Immature natural killer cell (primary cell): ENCODE measurements around the gene RNASE1. TPM values are rescaled to one million over a fixed set of nuclear protein-coding genes. Genes with fewer than 3 reads are reported as not detected.
A peak's percentile ranks its signal among the peaks of the same experiment; 100 is the strongest.
"Not testable (repeated sequence)": the region's sequence is repeated elsewhere in the genome, so short reads cannot be mapped to it uniquely, and the experiment has no call there.

ENCODE experiments used
- DNase-seq, 3 donors: peaks; one replicate each; pipeline ENCODE4 v3.0.0; 2022; ENCODE audit warnings: mixed read lengths in 1 of 3
- H3K27ac Mint-ChIP-seq, 6 donors: one replicate each; pipeline ENCODE4 v1.8.0; 2020; ENCODE audit warnings: mixed read lengths in 6 of 6, mild to moderate bottlenecking in 5 of 6, inconsistent platforms in 4 of 6, moderate library complexity in 3 of 6
- H3K27me3 Mint-ChIP-seq, 3 donors: one replicate each; pipeline ENCODE4 v1.8.0; 2020 to 2021; ENCODE audit warnings: low read depth in 3 of 3, mild to moderate bottlenecking in 3 of 3, mixed read lengths in 3 of 3, moderate library complexity in 3 of 3, inconsistent platforms in 1 of 3
- H3K36me3 Mint-ChIP-seq, 3 donors: one replicate each; pipeline ENCODE4 v1.8.0; 2020; ENCODE audit warnings: mixed read lengths in 3 of 3, inconsistent platforms in 2 of 3, mild to moderate bottlenecking in 2 of 3
- H3K4me1 Mint-ChIP-seq, 2 donors: one replicate each; pipeline ENCODE4 v1.8.0; 2020; ENCODE audit warnings: inconsistent platforms in 2 of 2, mild to moderate bottlenecking in 2 of 2, mixed read lengths in 2 of 2, moderate library complexity in 1 of 2
- H3K4me3 Mint-ChIP-seq, 5 donors: one replicate each; pipeline ENCODE4 v1.8.0; 2020; ENCODE audit warnings: mild to moderate bottlenecking in 5 of 5, mixed read lengths in 5 of 5, inconsistent platforms in 3 of 5, moderate library complexity in 3 of 5
- H3K9me3 Mint-ChIP-seq, 6 donors: one replicate each; pipeline ENCODE4 v1.8.0; 2020; ENCODE audit warnings: mild to moderate bottlenecking in 6 of 6, mixed read lengths in 6 of 6, inconsistent platforms in 4 of 6, moderate library complexity in 3 of 6
- polyA plus RNA-seq, 3 donors: library from polyadenylated mRNA; unstranded; fragments of 300-500 nt; fragmentation: Illumina TruSeq; gene quantifications; one replicate each; pipeline ENCODE4 v1.2.3, GENCODE V29; 2021

The RNASE1 gene
- polyA plus RNA-seq, result under 1 TPM in 1 of 3 donors, not detected in 2; 0.49 TPM

GRCh38 chr14:20802341-20803084 is at the start of gene RNASE1:
RNASE1 (minus strand) TSS chr14:20802844; CDS start chr14:20802068, 776 bp downstream.
- Mint-ChIP-seq H3K36me3 (no peaks in the 10 kb centered on the region), H3K4me3 (peak within 1 kb of the TSS in 1 of 5 donors; percentile 17), H3K27me3 (peaks cover 3 to 10% (median 4%) of the 10 kb centered on the region in 3 donors), H3K27ac (peak within 1 kb of the TSS in 2 of 6 donors; percentile 31 to 43), H3K4me1 (peaks cover 38 to 43% of the 10 kb centered on the region in 2 donors), H3K9me3 (no peaks in the 10 kb centered on the region)
- no peak for DNase-seq

DNA sequence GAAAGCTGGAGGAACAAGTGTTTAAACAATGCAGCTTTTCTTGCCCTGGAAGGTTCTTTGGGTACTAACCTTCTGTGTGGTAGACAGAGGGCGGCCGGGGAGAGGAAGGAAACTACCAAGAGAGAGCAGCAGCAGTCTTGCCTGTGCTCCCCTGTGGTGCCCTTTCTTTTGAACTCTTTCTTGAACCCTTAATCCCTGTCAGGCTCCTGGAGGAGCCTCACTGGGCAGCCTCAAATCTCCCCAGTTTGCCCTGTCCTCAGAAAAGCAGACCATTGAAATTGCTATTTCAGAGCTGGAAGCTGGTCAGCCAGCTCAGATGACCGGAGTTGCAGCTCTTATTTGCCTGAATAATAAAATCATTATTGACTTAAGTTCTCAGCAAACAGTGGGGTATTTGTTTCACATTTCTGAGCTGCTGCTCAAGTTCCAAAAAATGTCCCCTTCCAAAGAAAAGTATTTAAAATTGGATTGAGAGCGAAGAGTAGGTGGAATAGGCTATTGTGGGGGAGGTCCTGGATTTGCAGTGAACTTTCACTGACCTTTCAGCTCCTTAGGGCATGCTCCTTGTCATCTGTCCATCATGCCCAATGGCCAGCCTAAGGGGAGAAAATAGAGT is 46.4 kb upstream of the RNASE1 start:
- H3K27me3 Mint-ChIP-seq, result peaks cover 0 to 4% (median 2%) of the 10 kb centered on the region in 3 donors
- no peaks in the 10 kb centered on the region for H3K36me3 Mint-ChIP-seq
- no peak for DNase-seq
- H3K4me3 Mint-ChIP-seq, result no peak overlapping the region
- no peaks in the 10 kb centered on the region for H3K4me1 Mint-ChIP-seq
- no peaks in the 10 kb centered on the region for H3K9me3 Mint-ChIP-seq
- H3K27ac Mint-ChIP-seq, result no peak overlapping the region

DNA sequence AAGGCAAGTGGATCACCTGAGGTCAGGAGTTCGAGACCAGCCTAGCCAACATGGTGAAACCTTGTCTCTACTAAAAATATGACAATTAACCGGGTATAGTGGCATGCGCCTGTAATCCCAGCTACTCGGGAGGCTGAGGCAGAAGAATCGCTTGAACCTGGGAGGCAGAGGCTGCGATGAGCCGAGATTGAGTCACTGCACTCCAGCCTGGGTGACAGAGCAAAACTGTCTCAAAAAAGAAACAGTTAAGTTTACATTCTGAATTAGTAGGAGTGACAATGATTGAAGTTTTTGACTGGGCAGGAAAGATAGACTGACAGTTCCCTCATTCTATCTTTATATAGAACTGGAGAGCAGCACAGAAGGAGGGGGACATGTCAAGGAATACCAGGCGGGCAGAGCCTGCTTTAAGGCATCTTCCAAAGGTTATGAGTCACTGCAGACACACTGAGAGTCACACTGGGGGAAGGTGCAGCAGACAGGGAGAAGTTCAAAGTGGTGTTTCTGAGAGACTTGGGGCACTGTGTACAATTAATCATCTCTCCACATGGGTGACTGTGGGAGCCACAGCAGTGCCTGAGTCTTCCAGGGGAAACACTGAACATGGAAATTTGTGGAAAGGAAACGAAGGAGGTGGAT is 45.8 kb upstream of the RNASE1 start:
- Mint-ChIP-seq H3K27me3 (peaks cover 0 to 4% (median 2%) of the 10 kb centered on the region in 3 donors), H3K36me3 (no peaks in the 10 kb centered on the region), H3K9me3 (no peaks in the 10 kb centered on the region), H3K27ac (no peak overlapping the region), H3K4me3 (no peak overlapping the region), H3K4me1 (no peaks in the 10 kb centered on the region)
- DNase-seq, result no peak

GRCh38 chr14:20846560-20846959 is 43.9 kb upstream of the RNASE1 start:
- no peak for DNase-seq
- Mint-ChIP-seq H3K27ac (no peak overlapping the region), H3K4me1 (no peaks in the 10 kb centered on the region), H3K27me3 (peaks cover 0 to 6% (median 4%) of the 10 kb centered on the region in 3 donors), H3K9me3 (no peaks in the 10 kb centered on the region), H3K36me3 (no peaks in the 10 kb centered on the region), H3K4me3 (no peak overlapping the region)

GRCh38 chr14:20841096-20841495 is 38.5 kb upstream of the RNASE1 start:
- Mint-ChIP-seq H3K4me3 (no peak overlapping the region), H3K4me1 (no peaks in the 10 kb centered on the region), H3K27ac (no peak overlapping the region), H3K27me3 (peaks cover 0 to 6% (median 4%) of the 10 kb centered on the region in 3 donors), H3K36me3 (no peaks in the 10 kb centered on the region), H3K9me3 (no peaks in the 10 kb centered on the region)
- DNase-seq, result no peak

GRCh38 chr14:20837831-20838230 is 35.2 kb upstream of the RNASE1 start:
- H3K36me3 Mint-ChIP-seq, result no peaks in the 10 kb centered on the region

GRCh38 chr14:20836668-20837338 is 34.2 kb upstream of the RNASE1 start:
- no peak overlapping the region for H3K4me3 Mint-ChIP-seq
- H3K4me1 Mint-ChIP-seq, result no peaks in the 10 kb centered on the region

More at GRCh38 chr14:20837831-20838230, 35.2 kb upstream of the RNASE1 start:
- H3K27me3 Mint-ChIP-seq, result peaks cover 0 to 6% (median 2%) of the 10 kb centered on the region in 3 donors
- no peak overlapping the region for H3K27ac Mint-ChIP-seq
- no peak for DNase-seq
- H3K4me3 Mint-ChIP-seq, result no peak overlapping the region
- no peaks in the 10 kb centered on the region for H3K9me3 Mint-ChIP-seq
- no peaks in the 10 kb centered on the region for H3K4me1 Mint-ChIP-seq

GRCh38 chr14:20834899-20835298 is 32.3 kb upstream of the RNASE1 start:
- H3K9me3 Mint-ChIP-seq, result no peaks in the 10 kb centered on the region
- no peaks in the 10 kb centered on the region for H3K27me3 Mint-ChIP-seq
- H3K27ac Mint-ChIP-seq, result no peak overlapping the region
- no peaks in the 10 kb centered on the region for H3K36me3 Mint-ChIP-seq
- no peaks in the 10 kb centered on the region for H3K4me1 Mint-ChIP-seq
- no peak overlapping the region for H3K4me3 Mint-ChIP-seq
- no peak for DNase-seq

More at GRCh38 chr14:20836668-20837338, 34.2 kb upstream of the RNASE1 start:
- peaks cover 0 to 3% (median 0%) of the 10 kb centered on the region in 3 donors for H3K27me3 Mint-ChIP-seq
- H3K27ac Mint-ChIP-seq, result no peak overlapping the region
- H3K36me3 Mint-ChIP-seq, result no peaks in the 10 kb centered on the region
- H3K9me3 Mint-ChIP-seq, result no peaks in the 10 kb centered on the region
- no peak for DNase-seq

DNA sequence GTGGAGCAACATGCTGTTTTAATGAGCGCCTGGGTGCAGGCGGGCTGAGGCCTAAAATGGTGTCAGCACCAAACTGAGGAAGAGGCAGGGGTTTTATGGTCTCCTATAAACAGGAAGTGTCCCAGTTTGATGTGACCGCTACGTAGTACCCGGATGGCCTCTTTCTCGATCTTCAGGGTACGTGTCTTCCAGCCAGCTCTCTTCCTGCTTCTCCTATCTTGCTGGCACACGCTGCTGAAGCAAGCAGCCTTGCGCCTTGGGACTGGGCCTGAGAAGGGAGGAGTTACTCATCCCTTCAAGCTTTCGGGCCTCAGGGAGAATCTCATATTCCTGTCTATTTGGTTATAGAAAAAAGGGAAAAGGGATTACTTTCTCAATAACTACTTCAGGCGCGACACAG is 28.2 kb upstream of the RNASE1 start:
- no peak overlapping the region for H3K4me3 Mint-ChIP-seq
- no peak for DNase-seq
- peaks cover 0 to 7% (median 0%) of the 10 kb centered on the region in 6 donors for H3K9me3 Mint-ChIP-seq
- H3K27ac Mint-ChIP-seq, result no peak overlapping the region
- H3K36me3 Mint-ChIP-seq, result peaks cover 0 to 3% (median 0%) of the 10 kb centered on the region in 3 donors
- H3K27me3 Mint-ChIP-seq, result peaks cover 0 to 2% (median 0%) of the 10 kb centered on the region in 3 donors
- no peaks in the 10 kb centered on the region for H3K4me1 Mint-ChIP-seq

- not testable (repeated sequence) for H3K36me3 Mint-ChIP-seq, DNase-seq, H3K27me3 Mint-ChIP-seq, H3K9me3 Mint-ChIP-seq, H3K27ac Mint-ChIP-seq, H3K4me1 Mint-ChIP-seq, H3K4me3 Mint-ChIP-seq
Observed at GRCh38 chr14:20828024-20828694, 25.5 kb upstream of the RNASE1 start.

DNA sequence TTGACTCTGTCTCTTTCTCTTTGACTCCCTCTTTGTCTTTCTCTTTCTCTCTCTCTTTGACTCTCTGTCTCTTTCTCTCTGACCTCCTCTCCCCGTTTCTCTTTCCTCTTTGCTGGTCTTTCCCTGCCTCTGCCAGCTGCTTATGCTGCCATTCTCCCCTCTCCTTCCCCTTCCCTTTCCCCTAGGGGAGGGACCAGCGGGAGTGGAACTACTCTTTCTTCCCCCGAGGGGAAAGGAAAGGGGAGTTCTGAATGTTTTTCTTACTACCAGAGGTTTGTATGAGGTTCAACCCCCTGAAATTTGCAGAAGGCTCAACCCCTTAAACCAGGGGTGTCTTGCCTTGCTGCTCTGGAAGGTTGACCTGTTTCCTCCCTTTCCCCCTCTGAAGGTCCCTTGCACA is 24.7 kb upstream of the RNASE1 start:
- no peak for DNase-seq
- Mint-ChIP-seq H3K36me3 (peaks cover 0 to 3% (median 0%) of the 10 kb centered on the region in 3 donors), H3K27me3 (peaks cover 0 to 4% (median 2%) of the 10 kb centered on the region in 3 donors), H3K27ac (no peak overlapping the region), H3K9me3 (peaks cover 0 to 7% (median 0%) of the 10 kb centered on the region in 6 donors), H3K4me3 (no peak overlapping the region), H3K4me1 (no peaks in the 10 kb centered on the region)

DNA sequence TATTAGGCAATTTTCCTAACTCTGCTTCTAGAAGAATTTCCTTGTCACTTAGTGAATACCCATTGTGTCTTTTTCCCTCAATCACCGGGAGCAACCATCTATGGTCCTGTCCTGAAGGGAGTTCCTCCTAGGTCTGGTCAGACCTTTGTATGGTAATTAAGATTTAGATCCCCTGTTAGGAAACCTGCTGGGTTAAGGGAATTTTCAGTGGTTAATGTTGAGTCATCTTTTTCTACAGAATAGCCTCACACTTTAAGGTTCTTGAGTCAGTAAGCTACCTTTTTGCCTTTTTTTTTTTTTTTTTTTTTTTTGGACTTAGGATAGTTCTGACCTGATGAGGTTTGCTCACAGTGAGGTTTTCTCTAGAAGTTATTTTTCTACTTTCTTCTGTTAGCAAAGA is 24.0 kb upstream of the RNASE1 start:
- not testable (repeated sequence) for H3K9me3 Mint-ChIP-seq, H3K4me3 Mint-ChIP-seq, H3K4me1 Mint-ChIP-seq, H3K36me3 Mint-ChIP-seq, H3K27me3 Mint-ChIP-seq, DNase-seq, H3K27ac Mint-ChIP-seq

DNA sequence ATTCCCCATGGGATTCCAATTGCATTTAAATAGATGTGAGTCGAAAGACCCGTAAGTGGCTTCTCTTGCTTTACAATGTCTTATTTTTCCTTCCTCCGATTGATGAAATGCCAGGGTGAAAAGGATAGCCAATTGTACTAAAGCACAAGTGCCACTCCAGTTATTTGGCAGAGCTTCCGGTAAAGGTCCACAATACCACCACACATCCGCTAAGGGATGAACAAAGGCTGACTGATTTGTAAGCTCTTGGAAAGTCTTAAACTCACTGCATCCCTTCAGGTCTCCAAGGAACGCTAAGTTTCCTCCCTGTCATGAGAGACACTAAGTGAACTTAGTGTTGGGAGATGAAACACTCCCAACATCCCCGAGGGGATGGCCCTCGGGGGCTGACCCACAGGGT is 21.2 kb upstream of the RNASE1 start:
- peaks cover 0 to 3% (median 0%) of the 10 kb centered on the region in 3 donors for H3K36me3 Mint-ChIP-seq
- H3K4me1 Mint-ChIP-seq, result no peaks in the 10 kb centered on the region
- peaks cover 0 to 6% (median 2%) of the 10 kb centered on the region in 3 donors for H3K27me3 Mint-ChIP-seq
- no peak for DNase-seq
- H3K27ac Mint-ChIP-seq, result no peak overlapping the region
- H3K9me3 Mint-ChIP-seq, result peaks cover 0 to 5% (median 0%) of the 10 kb centered on the region in 6 donors
- H3K4me3 Mint-ChIP-seq, result no peak overlapping the region
